ENCODE measurements around the gene ZNFX1. TPM values are rescaled to one million over a fixed set of nuclear protein-coding genes. Genes with fewer than 3 reads are reported as not detected.

The ZNFX1 gene
- total RNA-seq, 1 donor from 2014 or later: 49.1 TPM

- intact Hi-C loops (cut with DNase I): loop anchor here (10.0 kb wide), 1 partner anchor 76 kb away; no protein-coding TSS in a partner anchor
- no peak overlapping the region for H3K4me3 ChIP-seq
- no peaks in the 10 kb centered on the region for H3K4me1 ChIP-seq
- H3K9me3 ChIP-seq: no peaks in the 10 kb centered on the region
- TF ChIP-seq CTCF (IDR thresholded peaks at IDR 0.05): no peak
- peaks cover 94 to 99% of the 10 kb centered on the region in 2 donors for H3K36me3 ChIP-seq
- DNase-seq (ENCODE audit: low spot score in 2 of 2): no peak
- no peak overlapping the region for H3K27ac ChIP-seq
- no peaks in the 10 kb centered on the region for H3K27me3 ChIP-seq
Observed at GRCh38 chr20:49248879-49249665, 28.8 kb downstream of the ZNFX1 start.

- Histone ChIP-seq H3K9me3 (no peaks in the 10 kb centered on the region), H3K27ac (no peak overlapping the region), H3K4me1 (no peaks in the 10 kb centered on the region), H3K36me3 (peaks cover 94 to 99% of the 10 kb centered on the region in 2 donors), H3K4me3 (no peak overlapping the region), H3K27me3 (no peaks in the 10 kb centered on the region)
- no peak for DNase-seq (ENCODE audit: low spot score in 2 of 2)
- TF ChIP-seq CTCF (IDR thresholded peaks at IDR 0.05): no peak
- intact Hi-C loops (cut with DNase I): loop anchor here (10.0 kb wide), 1 partner anchor 76 kb away; no protein-coding TSS in a partner anchor
Observed at GRCh38 chr20:49248301-49248700, 29.6 kb downstream of the ZNFX1 start.

DNA sequence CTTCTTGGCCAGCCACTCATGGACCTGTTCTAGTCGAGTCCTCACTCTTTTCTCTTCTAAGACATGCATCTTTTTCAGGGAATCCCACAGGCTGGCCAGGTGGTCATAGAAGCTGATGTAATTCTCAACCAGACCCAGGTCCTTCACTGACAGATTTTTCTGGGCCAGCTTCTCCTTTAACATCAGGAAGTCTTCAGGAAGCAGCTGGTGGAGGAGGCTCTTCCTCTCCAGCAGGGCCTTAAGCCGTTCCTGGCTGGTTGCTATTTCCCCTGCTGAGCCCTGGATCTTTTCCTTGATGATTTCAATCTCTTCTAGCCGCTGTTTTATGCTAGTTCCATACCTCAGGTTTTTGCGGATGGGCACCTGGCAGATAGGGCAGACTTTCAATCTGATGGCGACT, 30.1 kb downstream of the ZNFX1 start:
- no peaks in the 10 kb centered on the region for H3K27me3 ChIP-seq
- no peak overlapping the region for H3K27ac ChIP-seq
- H3K9me3 ChIP-seq: no peaks in the 10 kb centered on the region
- H3K4me3 ChIP-seq: no peak overlapping the region
- H3K4me1 ChIP-seq: no peaks in the 10 kb centered on the region
- TF ChIP-seq CTCF (IDR thresholded peaks at IDR 0.05): no peak
- DNase-seq (ENCODE audit: low spot score in 2 of 2): no peak
- intact Hi-C loops (cut with DNase I): loop anchor here (10.0 kb wide), 1 partner anchor 77 kb away; no protein-coding TSS in a partner anchor
- peaks cover 94 to 99% of the 10 kb centered on the region in 2 donors for H3K36me3 ChIP-seq

DNA sequence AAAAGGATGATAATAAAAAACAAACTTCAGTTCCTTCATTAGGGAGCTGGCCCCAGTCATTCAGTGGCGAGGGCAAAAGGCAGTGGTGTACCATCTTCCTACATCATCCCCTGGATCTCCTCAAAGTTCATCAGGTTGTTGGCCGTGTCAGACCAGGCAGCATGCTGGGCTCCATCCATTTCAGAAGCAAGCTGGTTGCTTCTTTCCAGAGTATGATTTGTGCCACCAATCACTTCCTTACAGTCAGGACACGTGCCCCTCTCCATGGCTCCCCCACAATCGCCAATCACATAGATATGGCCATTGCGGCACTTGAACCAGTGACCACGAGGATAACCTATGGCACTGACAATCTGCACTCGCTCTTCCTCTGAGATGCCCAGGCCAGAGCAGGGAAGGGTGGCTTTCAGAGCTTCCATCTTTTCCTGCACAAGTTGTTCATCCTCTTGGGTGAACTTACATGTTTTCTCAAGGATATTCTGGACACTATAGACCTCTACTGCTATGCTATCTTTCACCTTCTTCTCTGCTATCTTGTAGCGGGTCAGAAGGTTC, 30.6 kb downstream of the ZNFX1 start:
- Histone ChIP-seq H3K9me3 (no peaks in the 10 kb centered on the region), H3K36me3 (peaks cover 94 to 99% of the 10 kb centered on the region in 2 donors), H3K27me3 (no peaks in the 10 kb centered on the region), H3K4me3 (no peak overlapping the region), H3K27ac (no peak overlapping the region), H3K4me1 (no peaks in the 10 kb centered on the region)
- intact Hi-C loops (cut with DNase I): loop anchor here (10.0 kb wide), 1 partner anchor 78 kb away; no protein-coding TSS in a partner anchor
- DNase-seq (ENCODE audit: low spot score in 2 of 2): no peak
- TF ChIP-seq CTCF (IDR thresholded peaks at IDR 0.05): no peak

DNA sequence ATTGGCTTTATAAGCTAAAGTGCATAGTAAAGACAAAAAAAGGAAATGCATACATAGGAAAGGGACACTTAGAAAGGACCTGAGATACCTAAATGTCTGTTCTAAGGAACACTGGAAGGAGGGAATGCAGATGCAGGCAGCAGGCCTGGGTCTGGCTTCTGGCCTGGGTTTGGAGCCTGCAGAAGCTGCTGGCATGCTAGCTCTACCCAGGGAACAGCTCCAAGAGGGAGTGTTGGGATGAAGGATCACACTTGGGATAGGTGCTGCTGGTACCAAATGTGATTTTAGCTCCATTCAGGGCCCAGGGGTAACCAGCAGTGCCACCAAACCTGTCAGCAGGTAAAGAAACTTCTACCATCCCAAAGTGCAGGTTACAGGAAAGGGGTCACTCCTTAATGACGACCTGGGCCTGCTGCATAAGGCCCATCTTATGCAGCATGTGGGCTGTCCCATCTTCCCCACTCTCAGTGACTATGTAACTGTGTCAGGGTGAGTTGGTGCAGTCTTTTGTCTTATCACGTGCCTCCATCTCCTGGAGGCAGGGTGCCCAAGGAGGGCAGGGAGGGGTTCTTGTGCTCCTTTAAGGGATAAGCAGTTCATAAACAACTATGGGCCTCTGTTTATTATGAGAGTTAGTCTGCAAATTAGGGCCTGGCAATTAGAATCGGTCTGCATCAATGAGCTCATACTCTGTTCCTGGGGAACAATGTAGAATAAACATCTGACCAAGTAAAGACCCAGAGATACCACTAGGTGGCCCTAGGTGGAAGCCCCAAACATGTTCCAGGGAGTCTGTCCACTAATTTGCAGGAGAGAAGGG, 31.7 kb downstream of the ZNFX1 start:
- H3K4me1 ChIP-seq: no peaks in the 10 kb centered on the region
- no peaks in the 10 kb centered on the region for H3K27me3 ChIP-seq
- intact Hi-C loops (cut with DNase I): loop anchor here (10.0 kb wide), 1 partner anchor 79 kb away; no protein-coding TSS in a partner anchor
- TF ChIP-seq CTCF (IDR thresholded peaks at IDR 0.05): peak; percentile 28 to 62 (median 36)
- H3K27ac ChIP-seq: peak overlapping the region in 1 of 2 donors; percentile 47
- H3K36me3 ChIP-seq: peaks cover 94 to 99% of the 10 kb centered on the region in 2 donors
- H3K9me3 ChIP-seq: no peaks in the 10 kb centered on the region
- no peak overlapping the region for H3K4me3 ChIP-seq
- DNase-seq (ENCODE audit: low spot score in 2 of 2): no peak
